Forelimb muscle (tissue), 1 donor: Measurements from ENCODE around the gene C8A. TPM values are rescaled to one million over a fixed set of nuclear protein-coding genes. Genes with fewer than 3 reads are reported as not detected.
A peak's percentile ranks its signal among the peaks of the same experiment; 100 is the strongest.

Source experiments
- DNase-seq: peaks from one replicate; pipeline ENCODE4 v3.0.0-alpha.2; 2013; ENCODE audit warnings: low read depth
- polyA plus RNA-seq: library from polyadenylated mRNA; unstranded; fragments of 120-200 nt; gene quantifications from one replicate; pipeline ENCODE4 v1.2.1, GENCODE V29; 2013; ENCODE audit not compliant: insufficient read length

Gene C8A
- polyA plus RNA-seq, result not detected

GRCh38 chr1:56854521-56855099, at the start of gene C8A:
Gene C8A, plus strand, starts transcription at chr1:56854797. Its CDS starts 105 bp downstream, at chr1:56854902.
- no peak for DNase-seq

- no peak for DNase-seq
Observed at GRCh38 chr1:56806804-56807203, 47.8 kb upstream of the C8A start.

GRCh38 chr1:56808410-56808809, 46.2 kb upstream of the C8A start:
- DNase-seq, result no peak

GRCh38 chr1:56811331-56811730, 43.3 kb upstream of the C8A start:
- DNase-seq, result no peak

GRCh38 chr1:56814205-56814604, 40.4 kb upstream of the C8A start:
- no peak for DNase-seq

GRCh38 chr1:56816264-56816663, 38.3 kb upstream of the C8A start:
- no peak for DNase-seq

GRCh38 chr1:56816909-56817308, 37.7 kb upstream of the C8A start:
- no peak for DNase-seq

- DNase-seq, result no peak
Observed at GRCh38 chr1:56817716-56818463, 36.7 kb upstream of the C8A start.

GRCh38 chr1:56819387-56819899, 35.2 kb upstream of the C8A start, which contains the start of gene FYB2:
Gene FYB2, minus strand, starts transcription at chr1:56819404. Its CDS starts 114 bp downstream, at chr1:56819290.
- no peak for DNase-seq

- no peak for DNase-seq
Observed at GRCh38 chr1:56820755-56821461, 33.7 kb upstream of the C8A start.

GRCh38 chr1:56821462-56821797, 33.2 kb upstream of the C8A start:
- no peak for DNase-seq

- no peak for DNase-seq
Observed at GRCh38 chr1:56824271-56824670, 30.3 kb upstream of the C8A start.

GRCh38 chr1:56824938-56825337, 29.7 kb upstream of the C8A start:
- DNase-seq, result no peak

GRCh38 chr1:56825436-56825835, 29.2 kb upstream of the C8A start:
- no peak for DNase-seq

- no peak for DNase-seq
Observed at GRCh38 chr1:56827711-56828110, 26.9 kb upstream of the C8A start.

- no peak for DNase-seq
Observed at GRCh38 chr1:56830052-56830451, 24.5 kb upstream of the C8A start.

- peak; percentile 34 for DNase-seq
Observed at GRCh38 chr1:56831871-56832693, 22.5 kb upstream of the C8A start.

- DNase-seq, result no peak
Observed at GRCh38 chr1:56833088-56833487, 21.5 kb upstream of the C8A start.

- no peak for DNase-seq
Observed at GRCh38 chr1:56834137-56834900, 20.3 kb upstream of the C8A start.

- DNase-seq, result no peak
Observed at GRCh38 chr1:56835657-56836056, 18.9 kb upstream of the C8A start.

- DNase-seq, result no peak
Observed at GRCh38 chr1:56836359-56836758, 18.2 kb upstream of the C8A start.
